IPS-18c (cell line): ENCODE results near the gene PEBP1.

Experiments
- H3K4me3 ChIP-seq: 2 replicates; pipeline ENCODE4 v1.7.0; 2013; ENCODE audit warnings: low read depth, mild to moderate bottlenecking, low read length, moderate library complexity; ENCODE audit not compliant: insufficient read depth
- H3K9me3 ChIP-seq: one replicate; pipeline ENCODE4 v1.6.1; 2013; ENCODE audit warnings: mild to moderate bottlenecking, low read length, moderate library complexity; ENCODE audit not compliant: control insufficient read depth, insufficient read depth

PEBP1 gene

DNA sequence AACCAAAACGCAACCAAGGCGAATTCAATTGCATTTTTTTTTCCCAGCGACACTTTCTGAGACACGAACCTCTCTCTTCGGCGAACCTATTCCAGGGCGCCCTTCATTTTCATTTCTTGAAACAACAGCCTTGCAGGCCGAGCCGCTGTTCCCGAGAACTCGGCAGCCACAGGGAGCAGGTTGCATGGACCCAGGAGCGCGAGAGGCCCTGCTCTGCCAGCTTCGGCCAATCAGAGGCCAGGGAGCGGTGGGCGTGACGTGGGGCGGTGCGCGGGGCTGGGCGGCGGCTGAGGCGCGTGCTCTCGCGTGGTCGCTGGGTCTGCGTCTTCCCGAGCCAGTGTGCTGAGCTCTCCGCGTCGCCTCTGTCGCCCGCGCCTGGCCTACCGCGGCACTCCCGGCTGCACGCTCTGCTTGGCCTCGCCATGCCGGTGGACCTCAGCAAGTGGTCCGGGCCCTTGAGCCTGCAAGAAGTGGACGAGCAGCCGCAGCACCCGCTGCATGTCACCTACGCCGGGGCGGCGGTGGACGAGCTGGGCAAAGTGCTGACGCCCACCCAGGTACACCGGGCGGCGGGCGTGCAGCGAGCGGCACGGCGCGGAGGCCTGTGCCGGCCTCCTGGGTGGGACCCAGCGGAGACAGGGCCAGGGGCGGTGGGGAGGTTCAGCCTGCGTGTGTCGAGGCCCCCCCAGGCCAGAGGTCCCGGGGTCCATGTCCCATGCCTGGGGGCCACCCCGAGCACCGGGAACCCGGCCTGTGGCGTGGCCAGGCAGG lies at the start of gene PEBP1:
Gene PEBP1 (plus strand): TSS at position 337 of the 771 bp plus-strand sequence. CDS start 86 bp downstream, at position 423.
- Histone ChIP-seq H3K9me3 (no peaks in the 10 kb centered on the region), H3K4me3 (peak within 1 kb of the TSS; percentile 93)

DNA sequence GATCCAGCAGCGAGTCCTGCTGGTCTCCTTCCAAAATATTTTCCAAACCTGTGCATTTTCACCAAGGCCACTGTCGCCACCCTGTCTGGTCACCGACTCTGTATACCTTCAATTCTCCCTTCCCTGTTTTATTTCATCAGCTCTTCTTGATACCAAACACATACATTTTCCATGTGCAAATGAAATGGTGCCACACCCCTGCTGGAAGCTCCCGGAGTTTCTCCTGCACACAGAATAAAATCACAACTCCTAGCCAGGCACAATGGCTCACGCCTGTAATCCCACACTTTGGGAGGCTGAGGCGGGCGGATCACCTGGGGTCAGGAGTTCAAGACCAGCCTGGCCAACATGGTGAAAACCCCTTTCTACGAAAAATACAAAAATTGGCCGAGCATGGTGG lies 46.1 kb upstream of the PEBP1 start:
- no peak overlapping the region for H3K4me3 ChIP-seq
- no peaks in the 10 kb centered on the region for H3K9me3 ChIP-seq

DNA sequence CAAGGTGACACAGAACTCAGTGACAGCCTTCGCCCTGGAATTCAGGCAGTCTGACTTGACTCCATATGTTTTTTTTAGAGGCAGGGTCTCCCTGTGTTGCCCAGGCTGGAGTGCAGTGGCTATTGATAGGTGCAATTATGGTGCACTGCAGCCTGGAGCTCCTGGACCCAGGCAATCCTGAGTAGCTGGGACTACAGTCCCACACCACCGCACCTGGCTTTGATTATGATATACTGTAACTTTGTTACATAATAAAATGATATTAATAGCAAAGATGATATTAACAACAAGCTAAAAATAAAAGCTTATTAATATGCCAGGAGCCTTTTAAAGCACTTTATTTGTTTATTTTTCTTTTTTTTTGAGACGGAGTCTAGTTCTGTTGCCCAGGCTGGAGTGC lies 41.9 kb upstream of the PEBP1 start:
- no peak overlapping the region for H3K4me3 ChIP-seq

GRCh38 chr12:118098401-118098800 lies 37.5 kb upstream of the PEBP1 start:
- no peak overlapping the region for H3K4me3 ChIP-seq
- H3K9me3 ChIP-seq, result no peaks in the 10 kb centered on the region

More for the DNA sequence above, 41.9 kb upstream of the PEBP1 start:
- no peaks in the 10 kb centered on the region for H3K9me3 ChIP-seq

GRCh38 chr12:118098911-118099671 lies 36.8 kb upstream of the PEBP1 start:
- Histone ChIP-seq H3K9me3 (no peaks in the 10 kb centered on the region), H3K4me3 (no peak overlapping the region)

- H3K9me3 ChIP-seq, result no peaks in the 10 kb centered on the region
- no peak overlapping the region for H3K4me3 ChIP-seq
Observed at GRCh38 chr12:118101051-118101450, 34.9 kb upstream of the PEBP1 start.

DNA sequence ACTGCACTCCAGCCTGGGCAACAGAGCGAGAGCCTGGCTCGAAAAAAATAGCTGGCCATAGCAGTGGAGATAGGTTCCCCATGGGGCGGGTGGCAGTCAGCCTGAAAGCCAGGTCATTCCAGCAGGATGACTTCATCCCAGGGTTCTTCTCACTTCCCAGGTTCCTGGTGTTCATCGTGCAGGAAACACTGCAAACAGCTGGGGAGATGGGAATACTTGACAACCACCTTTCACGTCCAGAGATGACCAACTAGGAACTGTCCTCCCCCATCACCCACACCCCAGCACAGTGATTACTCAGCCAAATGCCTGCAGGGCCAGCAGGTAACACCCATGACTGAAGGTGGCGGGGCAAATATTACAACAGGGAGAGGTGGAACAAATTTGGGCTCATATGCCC lies 33.9 kb upstream of the PEBP1 start:
- peak overlapping the region; percentile 89 for H3K4me3 ChIP-seq
- no peaks in the 10 kb centered on the region for H3K9me3 ChIP-seq

GRCh38 chr12:118102609-118103008 lies 33.3 kb upstream of the PEBP1 start:
- Histone ChIP-seq H3K9me3 (no peaks in the 10 kb centered on the region), H3K4me3 (peak overlapping the region; percentile 89)

DNA sequence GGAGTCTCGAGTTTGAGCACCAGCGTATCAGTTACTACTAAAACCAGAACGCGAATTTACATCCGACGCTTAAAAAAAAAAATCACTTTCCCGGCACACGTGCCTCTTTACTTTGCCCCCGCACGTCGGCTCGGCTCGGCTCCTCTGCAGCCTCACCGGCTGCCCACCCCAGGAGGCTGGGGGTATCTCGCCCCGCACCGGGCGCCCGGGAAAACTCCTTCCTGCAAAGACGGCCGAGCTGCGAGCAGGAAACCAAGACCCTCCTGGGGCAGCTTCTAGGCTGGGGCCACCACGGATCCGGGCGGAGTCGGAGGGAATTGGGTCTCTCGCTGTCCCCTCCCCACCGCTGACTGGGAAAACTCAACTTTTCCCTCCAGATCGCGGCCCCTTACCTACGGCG lies 32.7 kb upstream of the PEBP1 start:
- no peaks in the 10 kb centered on the region for H3K9me3 ChIP-seq
- peak overlapping the region; percentile 89 for H3K4me3 ChIP-seq

DNA sequence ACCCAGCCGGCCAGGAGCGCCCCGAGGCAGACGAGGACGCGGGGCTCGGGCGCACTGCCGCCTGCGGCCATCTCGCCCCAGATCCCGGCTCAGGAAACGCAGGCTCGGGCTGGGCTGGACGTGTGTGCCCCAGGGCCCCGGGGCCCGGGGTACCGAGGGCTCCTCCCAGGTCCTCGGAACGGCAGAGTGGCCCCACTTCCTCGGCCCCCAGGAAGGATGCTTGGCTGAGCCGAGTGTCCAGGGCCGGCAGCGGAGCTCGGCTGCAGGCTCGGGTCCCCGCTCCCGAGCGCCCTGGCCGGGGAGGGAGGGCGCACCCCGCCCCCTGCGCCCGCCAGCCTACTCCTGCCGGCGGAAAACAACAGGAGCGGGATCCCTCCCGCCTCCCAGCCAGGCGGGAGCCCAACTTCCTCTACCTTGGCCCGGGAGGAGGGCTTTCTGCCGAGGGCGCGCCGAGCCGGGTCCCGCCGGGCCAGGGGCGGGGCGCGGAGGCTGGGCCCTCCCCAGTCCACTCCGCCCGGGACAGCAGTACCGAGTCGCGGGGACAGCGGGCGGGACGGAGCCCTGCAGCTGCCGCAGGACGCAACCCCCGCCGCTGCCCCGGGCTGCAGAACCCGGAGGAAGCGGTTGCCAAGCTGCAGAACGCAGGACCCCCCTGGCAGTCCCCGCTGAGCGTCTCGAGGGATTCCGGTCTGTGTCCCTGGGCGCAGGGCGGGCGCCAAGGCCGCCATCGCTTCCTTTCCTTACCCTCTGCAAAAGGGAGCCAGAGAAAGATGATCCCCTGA lies 32.1 kb upstream of the PEBP1 start, which contains the start of gene VSIG10:
Gene VSIG10 (minus strand): TSS at position 411 of the 782 bp plus-strand sequence. CDS start 340 bp downstream, at position 71.
- H3K9me3 ChIP-seq, result no peaks in the 10 kb centered on the region
- H3K4me3 ChIP-seq, result peak within 1 kb of the TSS; percentile 89

DNA sequence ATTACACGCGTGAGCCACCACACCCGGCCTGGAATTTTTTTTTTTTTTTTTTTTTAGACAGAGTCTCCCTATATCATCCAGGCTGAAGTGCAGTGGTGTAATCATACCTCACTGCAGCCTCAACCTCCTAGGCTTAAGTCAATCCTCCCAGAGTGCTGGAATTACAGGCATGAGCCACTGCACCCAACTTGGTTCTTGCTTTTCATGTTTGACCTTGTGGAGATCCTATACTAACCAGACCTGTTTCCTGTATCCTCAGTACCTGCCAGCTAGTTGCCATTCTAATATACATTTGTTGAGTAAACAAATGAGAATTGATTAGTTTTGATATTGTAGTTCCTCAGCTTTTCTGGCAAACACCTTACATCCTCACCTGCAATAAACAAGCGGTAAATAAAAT lies 28.9 kb upstream of the PEBP1 start:
- Histone ChIP-seq H3K9me3 (no peaks in the 10 kb centered on the region), H3K4me3 (no peak overlapping the region)

DNA sequence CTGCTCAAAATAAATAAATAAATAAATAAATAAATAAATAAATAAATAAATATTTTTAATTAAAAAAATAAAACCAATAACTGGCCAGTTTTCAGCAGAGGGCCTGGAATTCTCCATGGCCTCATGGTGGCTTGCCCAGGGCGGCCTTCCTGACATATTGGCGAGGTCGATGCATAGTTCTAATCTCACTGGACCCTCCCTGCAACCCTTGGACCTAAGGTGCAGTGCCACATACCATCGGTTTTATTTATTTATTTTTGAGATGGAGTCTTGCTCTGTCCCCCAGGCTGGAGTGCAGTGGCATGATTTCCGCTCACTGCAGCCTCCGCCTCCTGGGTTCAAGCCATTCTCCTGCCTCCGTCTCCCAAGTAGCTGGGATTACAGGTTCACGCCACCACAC lies 28.2 kb upstream of the PEBP1 start:
- Histone ChIP-seq H3K9me3 (no peaks in the 10 kb centered on the region), H3K4me3 (no peak overlapping the region)

DNA sequence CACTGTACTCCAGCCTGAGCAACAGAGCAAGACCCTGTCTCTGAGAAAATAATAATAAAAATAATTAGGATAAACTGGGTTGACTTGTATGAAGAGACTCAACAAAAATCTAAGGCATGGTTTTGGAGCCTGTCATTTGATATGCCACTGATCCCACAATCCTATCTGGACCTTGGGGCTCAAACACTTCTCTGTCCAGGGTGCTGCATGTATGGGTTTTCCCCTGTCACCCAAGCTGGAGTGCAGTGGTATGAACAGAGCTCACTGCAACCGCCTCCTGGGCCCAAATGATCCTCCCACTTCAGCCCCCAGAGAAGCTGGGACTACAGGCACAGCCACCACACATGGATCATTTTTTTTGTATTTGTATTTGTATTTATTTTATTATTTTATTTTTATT lies 26.8 kb upstream of the PEBP1 start:
- Histone ChIP-seq H3K9me3 (no peaks in the 10 kb centered on the region), H3K4me3 (no peak overlapping the region)

GRCh38 chr12:118119449-118119879 lies 16.5 kb upstream of the PEBP1 start:
- no peaks in the 10 kb centered on the region for H3K9me3 ChIP-seq
- no peak overlapping the region for H3K4me3 ChIP-seq

DNA sequence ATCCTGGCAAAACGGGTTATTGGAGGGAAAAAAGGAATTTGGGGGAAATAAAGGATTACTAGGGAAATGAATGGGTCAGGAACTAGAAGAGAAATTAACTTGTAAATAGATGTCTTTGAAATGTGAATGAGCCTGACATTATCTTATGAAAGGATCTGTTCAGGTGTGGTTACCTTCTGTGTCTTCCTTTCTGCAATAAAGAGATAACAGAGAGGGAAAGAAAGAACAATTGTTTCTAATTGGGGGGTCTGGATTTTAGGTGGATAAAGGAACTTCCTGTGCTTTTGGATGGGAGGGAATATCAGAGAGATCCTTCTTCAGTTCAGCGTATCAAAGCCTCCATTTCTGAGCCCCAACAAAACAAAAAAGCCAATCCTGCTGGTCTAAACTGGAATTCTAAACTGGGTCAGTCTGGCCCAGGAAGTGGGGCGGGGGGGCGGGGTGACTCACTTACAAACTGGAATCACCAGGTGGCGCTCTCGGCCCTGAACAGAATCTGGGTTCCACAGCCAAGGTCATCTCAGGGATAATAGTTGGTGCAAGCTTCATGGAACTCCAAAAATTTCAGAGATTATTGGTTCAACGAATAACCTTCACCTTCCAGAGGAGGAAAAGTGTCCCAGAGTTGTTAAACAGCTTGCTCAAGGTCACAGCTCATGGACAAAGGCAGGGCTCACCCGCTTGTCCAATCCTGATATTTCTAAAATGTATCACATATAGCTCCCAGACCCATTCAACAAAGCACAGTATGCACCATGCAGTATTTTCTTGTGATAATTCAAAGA lies 15.2 kb upstream of the PEBP1 start:
- Histone ChIP-seq H3K4me3 (no peak overlapping the region), H3K9me3 (no peaks in the 10 kb centered on the region)

GRCh38 chr12:118122264-118122663 lies 13.7 kb upstream of the PEBP1 start:
- Histone ChIP-seq H3K4me3 (no peak overlapping the region), H3K9me3 (no peaks in the 10 kb centered on the region)

GRCh38 chr12:118124333-118124874 lies 11.5 kb upstream of the PEBP1 start:
- H3K9me3 ChIP-seq, result no peaks in the 10 kb centered on the region
- no peak overlapping the region for H3K4me3 ChIP-seq
